ENCODE results near the gene PRCC.

Gene PRCC

GRCh38 chr1:156749419-156750118 lies 17.8 kb upstream of the PRCC start:
- peak overlapping the region; percentile 99 for H3K27ac ChIP-seq
- no peak for DNase-seq

GRCh38 chr1:156750191-156750672 lies 17.1 kb upstream of the PRCC start:
- H3K36me3 ChIP-seq, result peaks cover 55% of the 10 kb centered on the region
- H3K27me3 ChIP-seq (ENCODE audit: insufficient read depth, low read depth, severe bottlenecking), result no peaks in the 10 kb centered on the region
- TF ChIP-seq, protein P1, sequence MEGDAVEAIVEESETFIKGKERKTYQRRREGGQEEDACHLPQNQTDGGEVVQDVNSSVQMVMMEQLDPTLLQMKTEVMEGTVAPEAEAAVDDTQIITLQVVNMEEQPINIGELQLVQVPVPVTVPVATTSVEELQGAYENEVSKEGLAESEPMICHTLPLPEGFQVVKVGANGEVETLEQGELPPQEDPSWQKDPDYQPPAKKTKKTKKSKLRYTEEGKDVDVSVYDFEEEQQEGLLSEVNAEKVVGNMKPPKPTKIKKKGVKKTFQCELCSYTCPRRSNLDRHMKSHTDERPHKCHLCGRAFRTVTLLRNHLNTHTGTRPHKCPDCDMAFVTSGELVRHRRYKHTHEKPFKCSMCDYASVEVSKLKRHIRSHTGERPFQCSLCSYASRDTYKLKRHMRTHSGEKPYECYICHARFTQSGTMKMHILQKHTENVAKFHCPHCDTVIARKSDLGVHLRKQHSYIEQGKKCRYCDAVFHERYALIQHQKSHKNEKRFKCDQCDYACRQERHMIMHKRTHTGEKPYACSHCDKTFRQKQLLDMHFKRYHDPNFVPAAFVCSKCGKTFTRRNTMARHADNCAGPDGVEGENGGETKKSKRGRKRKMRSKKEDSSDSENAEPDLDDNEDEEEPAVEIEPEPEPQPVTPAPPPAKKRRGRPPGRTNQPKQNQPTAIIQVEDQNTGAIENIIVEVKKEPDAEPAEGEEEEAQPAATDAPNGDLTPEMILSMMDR (IDR thresholded peaks at IDR 0.05; ENCODE audit: low read depth, low read length), result no peak
- peak; percentile 64 for DNase-seq
- peak overlapping the region; percentile 87 for H3K4me3 ChIP-seq (ENCODE audit: low read depth, low read length)
- H3K9me3 ChIP-seq (ENCODE audit: severe bottlenecking), result no peaks in the 10 kb centered on the region
- peak overlapping the region; percentile 99 for H3K27ac ChIP-seq

More at GRCh38 chr1:156749419-156750118, 17.8 kb upstream of the PRCC start:
- peaks cover 59% of the 10 kb centered on the region for H3K36me3 ChIP-seq
- H3K9me3 ChIP-seq (ENCODE audit: severe bottlenecking), result no peaks in the 10 kb centered on the region
- H3K4me3 ChIP-seq (ENCODE audit: low read depth, low read length), result peak overlapping the region; percentile 87
- H3K27me3 ChIP-seq (ENCODE audit: insufficient read depth, low read depth, severe bottlenecking), result no peaks in the 10 kb centered on the region
- TF ChIP-seq, protein P1 (IDR thresholded peaks at IDR 0.05; ENCODE audit: low read depth, low read length), result no peak

DNA sequence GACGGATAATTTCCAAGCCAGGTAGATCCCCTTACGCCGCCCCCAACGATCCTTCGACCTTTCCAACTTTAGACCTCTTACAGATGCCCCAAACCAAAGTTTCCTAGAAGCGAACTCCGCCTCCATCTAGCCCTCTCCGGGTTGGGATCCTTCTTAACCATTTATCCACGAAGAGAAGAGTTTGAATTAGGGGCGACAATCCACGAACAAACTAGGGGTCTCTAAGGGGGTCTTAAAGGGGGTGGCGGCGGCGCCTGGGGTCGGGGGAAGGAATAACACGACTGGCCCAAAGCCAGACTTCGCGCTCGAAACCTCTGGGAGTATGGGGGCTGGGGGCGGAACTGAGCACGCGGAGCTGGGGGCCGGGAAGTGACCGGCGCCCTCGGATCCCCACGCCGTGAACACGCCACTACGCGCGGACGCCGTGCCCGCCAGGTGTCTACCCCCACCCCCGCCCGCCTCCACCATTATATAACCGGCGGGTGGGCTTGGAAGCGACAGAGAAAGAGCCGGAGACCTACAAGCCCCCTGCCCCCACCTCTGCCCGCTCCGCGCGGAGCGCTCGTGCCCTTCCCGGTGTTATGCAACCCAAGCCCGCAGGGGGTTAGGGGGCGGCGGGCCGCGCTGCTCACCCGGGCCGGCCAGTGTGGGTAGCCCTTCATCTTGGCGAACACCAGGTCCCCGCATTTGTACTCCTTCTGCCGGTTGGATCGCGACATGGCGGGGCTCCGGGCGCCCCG lies 16.5 kb upstream of the PRCC start:
- peak overlapping the region; percentile 99 for H3K27ac ChIP-seq
- no peaks in the 10 kb centered on the region for H3K27me3 ChIP-seq (ENCODE audit: insufficient read depth, low read depth, severe bottlenecking)
- H3K36me3 ChIP-seq, result peaks cover 49% of the 10 kb centered on the region
- peak; percentile 57 for DNase-seq
- TF ChIP-seq, protein P1 (IDR thresholded peaks at IDR 0.05; ENCODE audit: low read depth, low read length), result no peak
- no peaks in the 10 kb centered on the region for H3K9me3 ChIP-seq (ENCODE audit: severe bottlenecking)
- peak overlapping the region; percentile 87 for H3K4me3 ChIP-seq (ENCODE audit: low read depth, low read length)

GRCh38 chr1:156751451-156751756 lies 15.9 kb upstream of the PRCC start, which contains the start of gene HDGF:
Gene HDGF (minus strand): TSS chr1:156751675. CDS start chr1:156751429, 246 bp downstream.
- DNase-seq, result no peak
- H3K4me3 ChIP-seq (ENCODE audit: low read depth, low read length), result peak within 1 kb of the TSS; percentile 87
- TF ChIP-seq, protein P1 (IDR thresholded peaks at IDR 0.05; ENCODE audit: low read depth, low read length), result no peak
- H3K9me3 ChIP-seq (ENCODE audit: severe bottlenecking), result no peaks in the 10 kb centered on the region
- H3K36me3 ChIP-seq, result peaks cover 43% of the 10 kb centered on the region
- H3K27me3 ChIP-seq (ENCODE audit: insufficient read depth, low read depth, severe bottlenecking), result no peaks in the 10 kb centered on the region
- peak within 1 kb of the TSS; percentile 99 for H3K27ac ChIP-seq

- Histone ChIP-seq H3K36me3 (peaks cover 43% of the 10 kb centered on the region), H3K27me3 (ENCODE audit: insufficient read depth, low read depth, severe bottlenecking) (no peaks in the 10 kb centered on the region), H3K9me3 (ENCODE audit: severe bottlenecking) (no peaks in the 10 kb centered on the region), H3K4me3 (ENCODE audit: low read depth, low read length) (peak overlapping the region; percentile 87), H3K27ac (peak overlapping the region; percentile 99)
- peak; percentile 100 for DNase-seq
- TF ChIP-seq, protein P1 (IDR thresholded peaks at IDR 0.05; ENCODE audit: low read depth, low read length), result no peak
Measured at GRCh38 chr1:156751757-156752481, 15.4 kb upstream of the PRCC start.

All from WERI-Rb-1 (cell line).